SK-N-SH treated with all-trans-retinoic acid at 6 μM for 48 hours (cell line): Measurements from ENCODE around the gene ATRN.

Experiments used
- ATAC-seq: fragments of 200-7000 bp; cut with Tn5 transposase; 3 replicates; pipeline ENCODE4 v1.9.1; 2020; ENCODE audit warnings: mild to moderate bottlenecking, moderate library complexity
- ARNTL ChIP-seq: fragments of 450-650 bp; formaldehyde crosslinking; IDR thresholded peaks from 2 replicates; pipeline ENCODE4 v1.5.0; 2020; ENCODE audit warnings: low read depth, mild to moderate bottlenecking, moderate library complexity, borderline replicate concordance
- BACH2 ChIP-seq: fragments of 250-450 bp; sonication (Bioruptor Pico); IDR thresholded peaks from 2 replicates; pipeline ENCODE4 v1.9.0; 2021; ENCODE audit warnings: mild to moderate bottlenecking, borderline replicate concordance
- CREB5 ChIP-seq: fragments of 250-450 bp; sonication (Bioruptor Pico); IDR thresholded peaks from 2 replicates; pipeline ENCODE4 v1.5.1; 2020; ENCODE audit warnings: low read depth, mild to moderate bottlenecking, moderate library complexity
- CSDC2 ChIP-seq: fragments of 250-450 bp; sonication (Bioruptor Pico); IDR thresholded peaks from 2 replicates; pipeline ENCODE4 v1.5.0; 2020; ENCODE audit warnings: mild to moderate bottlenecking, moderate library complexity
- CSRNP3 ChIP-seq: fragments of 250-450 bp; sonication (Bioruptor Pico); IDR thresholded peaks from 2 replicates; pipeline ENCODE4 v1.5.1; 2021; ENCODE audit warnings: mild to moderate bottlenecking, moderate library complexity
- ESRRG ChIP-seq: fragments of 250-450 bp; sonication (Bioruptor Pico); IDR thresholded peaks from 2 replicates; pipeline ENCODE4 v1.6.1; 2021; ENCODE audit warnings: mild to moderate bottlenecking
- GLIS3 ChIP-seq: fragments of 250-450 bp; sonication (Bioruptor Pico); IDR thresholded peaks from 2 replicates; pipeline ENCODE4 v1.5.0; 2020; ENCODE audit warnings: mild to moderate bottlenecking, moderate library complexity
- ISL1 ChIP-seq: fragments of 250-450 bp; sonication (Bioruptor Pico); IDR thresholded peaks from 2 replicates; pipeline ENCODE4 v2.1.2; 2022; ENCODE audit warnings: mild to moderate bottlenecking, moderate library complexity
- OSR1 ChIP-seq: fragments of 250-450 bp; sonication (Bioruptor Pico); IDR thresholded peaks from 2 replicates; pipeline ENCODE4 v1.8.0; 2022; ENCODE audit warnings: moderate library complexity, mild to moderate bottlenecking, inconsistent platforms
- PATZ1 ChIP-seq: fragments of 250-450 bp; sonication (Bioruptor Pico); IDR thresholded peaks from 2 replicates; pipeline ENCODE4 v1.8.0; 2020; ENCODE audit warnings: mild to moderate bottlenecking, moderate library complexity, borderline replicate concordance
- PPARA ChIP-seq: fragments of 250-450 bp; sonication (Bioruptor Pico); IDR thresholded peaks from 2 replicates; pipeline ENCODE4 v1.5.0; 2020; ENCODE audit warnings: mild to moderate bottlenecking, borderline replicate concordance
- RARB ChIP-seq: fragments of 250-450 bp; sonication (Bioruptor Pico); IDR thresholded peaks from 2 replicates; pipeline ENCODE4 v1.8.0; 2021; ENCODE audit warnings: mild to moderate bottlenecking, moderate library complexity
- SNAI2 ChIP-seq: fragments of 250-450 bp; sonication (Bioruptor Pico); IDR thresholded peaks from 2 replicates; pipeline ENCODE4 v1.5.0; 2020; ENCODE audit warnings: mild to moderate bottlenecking, moderate library complexity
- TCF4 ChIP-seq: fragments of 250-450 bp; sonication (Bioruptor Pico); IDR thresholded peaks from 2 replicates; pipeline ENCODE4 v1.8.0; 2021; ENCODE audit warnings: mild to moderate bottlenecking, moderate library complexity, borderline replicate concordance
- TOX ChIP-seq: fragments of 250-450 bp; sonication (Bioruptor Pico); IDR thresholded peaks from 2 replicates; pipeline ENCODE4 v1.8.0; 2021; ENCODE audit warnings: mild to moderate bottlenecking, moderate library complexity, borderline replicate concordance
- TSHZ2 ChIP-seq: fragments of 250-450 bp; sonication (Bioruptor Pico); IDR thresholded peaks from 2 replicates; pipeline ENCODE4 v1.5.0; 2020; ENCODE audit warnings: mild to moderate bottlenecking, moderate library complexity
- ZC3H10 ChIP-seq: fragments of 250-450 bp; sonication (Bioruptor Pico); IDR thresholded peaks from 2 replicates; pipeline ENCODE4 v1.5.1; 2021; ENCODE audit warnings: mild to moderate bottlenecking, moderate library complexity
- ZFP3 ChIP-seq: fragments of 250-450 bp; sonication (Bioruptor Pico); IDR thresholded peaks from 2 replicates; pipeline ENCODE4 v1.5.0; 2020; ENCODE audit warnings: mild to moderate bottlenecking, moderate library complexity
- ZFP30 ChIP-seq: fragments of 450-650 bp; formaldehyde crosslinking; IDR thresholded peaks from 2 replicates; pipeline ENCODE4 v1.5.0; 2022; ENCODE audit warnings: mild to moderate bottlenecking, moderate library complexity
- ZNF565 ChIP-seq: fragments of 450-650 bp; formaldehyde crosslinking; conservative IDR thresholded peaks from 2 replicates; pipeline ENCODE4 v1.5.0; 2020; ENCODE audit warnings: low read depth, mild to moderate bottlenecking, moderate library complexity
- ZNF8 ChIP-seq: fragments of 450-650 bp; formaldehyde crosslinking; IDR thresholded peaks from 2 replicates; pipeline ENCODE4 v1.5.0; 2020; ENCODE audit warnings: mild to moderate bottlenecking, moderate library complexity

ATRN gene

GRCh38 chr20:3583765-3584164 is 112.9 kb downstream of the ATRN start:
- TF ChIP-seq ZFP30 (CRISPR knock-in tag), result no peak
- no peak for TF ChIP-seq OSR1 (CRISPR knock-in tag)
- TF ChIP-seq ISL1, result no peak
- no peak for TF ChIP-seq ESRRG (CRISPR knock-in tag)
- TF ChIP-seq ZFP3 (CRISPR knock-in tag), result no peak
- no peak for ATAC-seq

- ATAC-seq, result no peak
- no peak for TF ChIP-seq PPARA (CRISPR knock-in tag)
- TF ChIP-seq BACH2, result no peak
- TF ChIP-seq ZNF565, result no peak
- no peak for TF ChIP-seq ISL1
- no peak for TF ChIP-seq ZFP3 (CRISPR knock-in tag)
- TF ChIP-seq TCF4, result no peak
- no peak for TF ChIP-seq ZC3H10 (CRISPR knock-in tag)
- TF ChIP-seq PATZ1 (CRISPR knock-in tag), result no peak
- no peak for TF ChIP-seq ESRRG (CRISPR knock-in tag)
- no peak for TF ChIP-seq TOX (CRISPR knock-in tag)
- no peak for TF ChIP-seq CSDC2 (CRISPR knock-in tag)
- TF ChIP-seq SNAI2 (CRISPR knock-in tag), result no peak
Observed at GRCh38 chr20:3586093-3586492, 115.3 kb downstream of the ATRN start.

- TF ChIP-seq CSRNP3, result no peak
- TF ChIP-seq ZFP30 (CRISPR knock-in tag), result no peak
- no peak for TF ChIP-seq CREB5 (CRISPR knock-in tag)
- TF ChIP-seq ESRRG (CRISPR knock-in tag), result no peak
- no peak for TF ChIP-seq ZNF565
- no peak for TF ChIP-seq ISL1
- no peak for TF ChIP-seq ZFP3 (CRISPR knock-in tag)
- TF ChIP-seq TSHZ2 (CRISPR knock-in tag), result no peak
- no peak for TF ChIP-seq OSR1 (CRISPR knock-in tag)
- no peak for ATAC-seq
Observed at GRCh38 chr20:3590164-3590563, 119.3 kb downstream of the ATRN start.

- TF ChIP-seq ARNTL (CRISPR knock-in tag) (no peak), GLIS3 (no peak), CSRNP3 (no peak), ESRRG (CRISPR knock-in tag) (no peak), ISL1 (no peak), CREB5 (CRISPR knock-in tag) (no peak), RARB (no peak), SNAI2 (CRISPR knock-in tag) (no peak), ZNF8 (CRISPR knock-in tag) (no peak), TCF4 (no peak)
- ATAC-seq, result no peak
Observed at GRCh38 chr20:3592931-3593330, 122.1 kb downstream of the ATRN start.
